HepG2 (cell line): ENCODE data around the gene GALNT17.

Experiments used
- EZH2 ChIP-seq: conservative IDR thresholded peaks from 2 replicates; pipeline ENCODE4 v1.6.1; 2012; ENCODE audit warnings: mild to moderate bottlenecking, low read depth, low read length, moderate library complexity
- HNF4A ChIP-seq: sonication (generic); formaldehyde crosslinking; IDR thresholded peaks from 2 replicates; pipeline ENCODE4 v1.4.0; 2020; ENCODE audit warnings: missing genetic modification reagents
- NR2C2 ChIP-seq: sonication (generic); formaldehyde crosslinking; IDR thresholded peaks from 2 replicates; pipeline ENCODE4 v1.4.0; 2020; ENCODE audit warnings: missing genetic modification reagents, mild to moderate bottlenecking, moderate library complexity, borderline replicate concordance
- TGIF2 ChIP-seq: IDR thresholded peaks from 2 replicates; pipeline ENCODE4 v1.6.1; 2016; ENCODE audit warnings: control low read depth, missing compliant biosample characterization
- YEATS4 ChIP-seq: sonication (generic); formaldehyde crosslinking; IDR thresholded peaks from 2 replicates; pipeline ENCODE4 v1.4.0; 2020; ENCODE audit warnings: missing genetic modification reagents, borderline replicate concordance
- TF ChIP-seq, protein P1 (sequence below): sonication (generic); formaldehyde crosslinking; IDR thresholded peaks from 2 replicates; pipeline ENCODE4 v1.5.0; 2020; ENCODE audit warnings: mild to moderate bottlenecking, missing genetic modification reagents, moderate library complexity

DNA sequence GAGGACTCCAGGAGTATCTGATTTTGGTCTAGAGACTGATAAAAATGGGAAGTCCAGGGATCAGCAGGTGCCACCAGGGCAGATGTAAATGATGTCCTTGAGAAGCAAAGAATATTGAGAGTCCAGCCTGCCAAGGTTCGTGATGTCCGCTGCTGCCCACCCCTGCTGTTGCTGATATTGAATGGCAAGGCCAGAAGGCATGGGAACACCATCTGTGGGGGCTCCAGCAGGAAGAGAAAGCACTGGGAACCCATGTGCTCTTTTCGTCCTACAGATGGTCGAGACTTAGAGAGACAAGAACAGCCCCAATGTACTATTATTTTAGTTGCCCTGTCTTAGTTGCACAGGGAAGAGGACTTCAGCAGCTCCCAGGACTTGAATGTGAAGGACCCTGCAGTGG, 363.9 kb downstream of the GALNT17 start:
- TF ChIP-seq YEATS4 (CRISPR knock-in tag) (no peak), TGIF2 (no peak), HNF4A (no peak), NR2C2 (CRISPR knock-in tag) (no peak), EZH2 (no peak)
- TF ChIP-seq, protein P1, sequence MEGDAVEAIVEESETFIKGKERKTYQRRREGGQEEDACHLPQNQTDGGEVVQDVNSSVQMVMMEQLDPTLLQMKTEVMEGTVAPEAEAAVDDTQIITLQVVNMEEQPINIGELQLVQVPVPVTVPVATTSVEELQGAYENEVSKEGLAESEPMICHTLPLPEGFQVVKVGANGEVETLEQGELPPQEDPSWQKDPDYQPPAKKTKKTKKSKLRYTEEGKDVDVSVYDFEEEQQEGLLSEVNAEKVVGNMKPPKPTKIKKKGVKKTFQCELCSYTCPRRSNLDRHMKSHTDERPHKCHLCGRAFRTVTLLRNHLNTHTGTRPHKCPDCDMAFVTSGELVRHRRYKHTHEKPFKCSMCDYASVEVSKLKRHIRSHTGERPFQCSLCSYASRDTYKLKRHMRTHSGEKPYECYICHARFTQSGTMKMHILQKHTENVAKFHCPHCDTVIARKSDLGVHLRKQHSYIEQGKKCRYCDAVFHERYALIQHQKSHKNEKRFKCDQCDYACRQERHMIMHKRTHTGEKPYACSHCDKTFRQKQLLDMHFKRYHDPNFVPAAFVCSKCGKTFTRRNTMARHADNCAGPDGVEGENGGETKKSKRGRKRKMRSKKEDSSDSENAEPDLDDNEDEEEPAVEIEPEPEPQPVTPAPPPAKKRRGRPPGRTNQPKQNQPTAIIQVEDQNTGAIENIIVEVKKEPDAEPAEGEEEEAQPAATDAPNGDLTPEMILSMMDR (CRISPR knock-in tag): no peak
